HG03280 (cell line): ENCODE data around the gene RREB1.

ENCODE experiments used
- ATAC-seq: cut with Tn5 transposase; IDR thresholded peaks from one replicate; pipeline ENCODE4 v1.9.1; 2021; ENCODE audit warnings: mild to moderate bottlenecking, moderate library complexity; ENCODE audit not compliant: unreplicated experiment

The RREB1 gene

DNA sequence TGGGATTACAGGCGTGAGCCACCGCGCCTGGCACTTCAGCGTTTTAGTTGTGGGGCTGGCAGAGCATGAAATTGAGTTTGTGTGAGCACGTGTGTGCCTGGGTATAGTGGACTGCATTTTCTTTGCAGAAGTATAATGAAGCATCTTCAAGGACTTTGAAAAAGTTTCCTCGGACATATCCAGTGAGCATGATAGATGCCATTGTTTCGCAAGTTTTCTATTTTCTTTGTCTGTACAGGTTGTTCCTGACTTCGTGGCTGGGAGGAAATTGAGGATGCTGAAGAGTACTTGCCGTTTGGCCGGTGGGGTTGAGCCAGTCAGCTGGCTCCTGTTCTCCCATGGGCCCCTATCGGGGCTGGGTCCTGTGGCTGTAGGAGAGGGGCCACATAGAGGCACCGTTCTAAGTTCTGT, 55.9 kb downstream of the RREB1 start:
- ATAC-seq, result no peak

DNA sequence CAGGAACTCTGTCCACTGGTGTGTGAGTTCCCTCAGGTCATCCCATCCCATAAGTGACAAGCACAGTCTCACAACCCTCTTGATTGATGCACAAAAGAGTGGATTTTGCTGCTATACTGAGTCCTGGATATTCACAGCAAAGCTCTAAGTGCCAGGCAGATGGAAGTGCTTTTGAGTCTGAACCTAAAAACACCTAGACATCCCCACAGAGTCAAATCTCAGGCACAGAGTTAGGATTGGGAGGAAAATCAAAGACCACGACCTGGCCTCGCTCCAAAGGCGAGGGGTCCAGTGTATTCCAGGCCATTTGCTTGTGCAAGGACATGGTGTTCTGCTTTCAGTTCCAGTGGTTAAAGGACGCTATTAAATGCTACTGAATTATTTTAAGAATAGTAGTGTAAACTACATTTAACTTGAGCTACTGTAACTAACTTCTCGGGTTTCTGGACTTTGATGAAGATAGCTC, 56.8 kb downstream of the RREB1 start:
- ATAC-seq, result no peak

DNA sequence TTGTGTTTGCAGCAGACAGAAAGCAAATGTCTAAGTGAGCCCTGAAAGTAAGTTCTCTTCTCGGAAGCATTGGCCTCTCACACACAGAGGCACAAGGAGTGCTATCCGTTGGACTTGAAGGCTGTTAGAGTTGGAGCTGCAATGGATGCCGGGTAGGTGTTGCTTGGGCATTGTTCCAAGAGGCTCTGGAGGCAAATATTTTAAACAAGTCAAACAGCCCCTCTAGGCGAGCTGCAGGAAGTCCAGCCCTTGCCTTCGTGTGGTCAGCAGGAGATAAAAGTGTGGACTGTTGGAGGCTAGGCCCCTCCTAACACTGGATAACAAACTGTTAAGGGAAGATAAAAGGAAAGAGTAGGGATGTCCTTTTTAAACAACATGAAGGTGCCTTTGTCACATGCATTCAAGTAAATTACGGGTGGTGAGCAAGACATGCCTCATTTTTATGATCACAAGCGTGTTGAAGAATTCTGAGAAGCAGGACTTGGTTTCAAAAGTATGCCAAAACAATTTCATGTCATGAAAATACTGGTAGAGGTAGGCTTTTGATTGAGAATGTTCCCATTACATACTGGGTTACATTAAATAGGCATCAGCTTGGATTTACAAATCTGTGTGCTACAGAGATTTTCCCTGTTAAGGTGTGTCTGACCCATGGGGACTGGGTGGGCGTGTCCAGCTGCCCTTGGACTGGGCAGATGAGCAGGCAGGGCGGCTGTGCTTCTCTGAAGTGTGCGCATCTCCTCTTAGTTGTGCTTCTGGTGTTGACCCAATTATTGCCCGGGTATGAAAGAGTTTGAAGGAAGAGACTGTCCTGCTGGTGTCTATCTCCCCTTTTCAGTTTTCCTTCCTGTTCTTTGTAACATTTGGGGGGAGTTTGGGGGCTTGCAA, 57.5 kb downstream of the RREB1 start:
- no peak for ATAC-seq

DNA sequence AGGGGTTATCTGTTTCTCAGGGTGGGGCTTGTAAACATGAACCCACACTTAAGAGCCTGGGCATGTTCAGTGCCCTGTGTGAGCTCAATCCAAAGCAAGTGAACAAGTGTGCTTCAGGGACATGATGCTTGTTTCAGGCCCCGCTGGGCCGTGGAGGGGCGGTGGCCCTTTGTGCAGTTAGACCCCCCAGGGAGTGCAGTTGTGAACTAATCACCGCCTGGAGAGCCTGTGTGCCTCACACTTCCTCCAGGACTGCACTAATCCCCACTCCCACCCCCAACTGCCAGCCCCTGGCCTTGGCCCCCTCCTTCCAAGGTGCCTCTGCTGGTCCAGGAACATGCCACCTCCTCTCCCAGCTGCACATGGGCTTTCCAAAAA, 58.1 kb downstream of the RREB1 start:
- no peak for ATAC-seq

DNA sequence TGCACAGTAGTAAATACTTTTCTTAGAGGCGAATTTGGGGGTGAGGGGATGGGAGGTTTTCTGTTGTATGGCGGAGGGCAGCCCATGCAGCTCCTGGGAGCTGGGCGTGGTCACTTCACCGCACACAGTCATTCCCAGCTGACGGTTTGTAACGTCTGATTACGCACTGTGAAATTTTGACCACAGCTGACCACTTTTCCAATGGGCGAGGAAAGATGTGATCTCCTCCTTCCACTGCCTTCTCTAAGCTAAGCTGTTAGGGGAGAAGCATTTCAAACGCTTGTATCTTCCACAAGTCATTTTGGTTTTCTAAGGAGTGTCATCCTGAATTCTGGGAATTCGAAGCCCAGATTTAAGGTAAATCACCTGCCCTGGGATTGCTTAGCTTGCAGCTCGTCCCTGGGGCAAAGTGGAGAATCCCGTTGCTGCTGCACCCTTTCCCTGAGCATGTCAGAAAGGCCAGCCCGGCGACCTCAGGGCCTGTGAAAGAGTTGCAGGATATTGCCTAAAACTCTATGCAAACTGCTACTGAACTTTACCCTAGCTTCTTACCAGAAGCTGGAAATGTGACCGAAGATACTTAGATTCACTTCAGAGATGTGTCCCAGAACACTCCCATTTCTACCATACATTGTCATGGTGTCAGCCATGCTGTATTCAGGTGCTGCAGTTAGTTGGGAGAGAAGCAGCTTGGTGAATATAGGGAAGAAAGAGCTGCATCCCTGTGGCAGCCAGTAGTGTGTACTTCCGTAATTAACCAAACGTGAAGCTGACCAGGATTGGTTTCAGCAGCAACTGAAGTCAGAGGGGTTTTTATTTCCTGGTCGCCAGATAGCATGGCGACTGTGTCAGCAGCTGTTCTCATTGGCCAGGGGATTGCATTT, 58.9 kb downstream of the RREB1 start:
- no peak for ATAC-seq

DNA sequence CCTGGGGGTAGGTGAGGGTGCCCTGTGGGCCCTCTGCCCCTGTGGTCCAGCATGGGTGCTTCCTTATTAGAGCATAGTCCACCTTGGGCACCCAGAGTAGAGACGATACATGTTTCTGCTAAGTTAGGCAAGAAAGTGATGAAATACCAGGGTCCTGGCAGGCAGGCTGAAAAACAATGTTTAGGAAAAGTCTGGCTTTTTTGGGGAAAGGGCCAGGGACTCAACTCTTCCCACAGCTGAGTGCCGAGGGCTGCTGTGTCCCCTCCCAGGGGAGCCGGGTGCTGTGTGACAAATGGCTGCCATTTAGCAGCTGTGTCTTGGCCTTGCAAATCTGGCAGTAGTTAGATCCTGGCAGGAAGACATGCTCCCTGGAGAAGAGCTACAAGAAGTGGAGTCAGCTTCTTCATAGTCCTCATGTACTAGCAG, 61.5 kb downstream of the RREB1 start:
- no peak for ATAC-seq

DNA sequence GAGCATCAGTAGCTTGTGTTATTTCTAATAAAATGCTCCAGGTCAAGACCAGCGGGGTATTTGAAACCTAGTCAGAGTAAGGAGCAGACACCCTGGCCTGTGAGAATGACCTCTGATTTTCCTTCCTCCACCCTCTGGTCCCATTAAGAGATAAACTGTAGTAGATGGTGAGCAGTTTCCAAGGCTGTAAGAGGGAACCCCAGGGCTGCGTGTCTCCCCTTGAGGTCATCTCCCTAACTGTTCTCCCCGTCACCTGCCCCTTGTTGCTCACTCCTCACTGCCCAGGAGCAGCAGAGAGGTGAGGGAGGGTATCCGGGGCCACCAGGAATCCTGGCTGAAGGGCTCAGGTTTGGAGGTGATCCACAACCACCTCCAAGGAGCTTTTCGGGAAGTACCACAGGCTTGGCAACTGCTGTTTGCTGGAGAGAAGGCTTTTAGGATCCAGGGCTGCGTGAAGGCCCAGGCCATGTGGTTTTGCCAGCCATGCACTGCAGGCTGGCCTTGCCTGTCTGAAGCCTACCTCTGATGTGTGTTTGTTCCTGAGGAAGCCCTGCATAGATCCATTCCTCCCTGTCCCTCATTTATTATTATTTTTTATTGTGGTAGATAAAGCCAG, 62.5 kb downstream of the RREB1 start:
- ATAC-seq, result no peak

DNA sequence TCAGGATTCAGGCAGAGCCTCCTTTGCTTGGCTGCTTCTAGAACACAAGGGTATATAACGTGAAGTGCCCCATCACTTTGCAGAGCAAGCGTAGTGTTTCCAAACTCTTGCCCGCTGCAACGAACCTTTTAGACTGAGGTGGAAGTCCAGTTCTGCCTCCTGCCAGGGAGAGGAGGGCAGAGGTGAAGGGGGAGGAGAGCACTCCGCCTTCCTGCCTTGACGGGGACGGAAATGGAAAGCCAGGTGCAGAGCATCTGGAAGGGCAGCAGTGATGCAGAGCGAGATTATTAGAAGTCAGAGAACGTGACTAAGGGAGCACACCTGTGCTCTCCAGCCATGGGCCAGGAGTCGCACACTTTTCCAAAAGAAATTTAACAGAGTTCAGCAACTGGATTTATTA, 63.4 kb downstream of the RREB1 start:
- no peak for ATAC-seq

DNA sequence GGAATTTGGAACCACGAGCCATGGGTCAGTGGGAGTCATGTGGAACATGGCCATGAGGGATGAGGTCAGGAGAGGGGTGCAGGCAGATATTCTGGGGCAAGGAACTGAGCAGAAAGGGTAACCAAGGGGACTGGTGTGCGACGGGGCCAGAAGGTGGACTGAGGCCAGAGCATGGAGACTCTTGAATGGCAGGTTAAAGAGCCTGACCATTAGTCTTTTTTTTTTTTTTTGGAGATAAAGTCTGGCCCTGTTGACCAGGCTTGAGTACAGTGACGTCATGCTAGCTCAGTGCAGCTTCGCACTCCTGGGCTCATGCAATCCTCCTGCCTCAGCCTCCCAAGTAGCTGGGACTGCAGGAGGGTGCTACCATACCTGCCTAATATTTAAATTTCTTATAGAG, 64.0 kb downstream of the RREB1 start:
- no peak for ATAC-seq

DNA sequence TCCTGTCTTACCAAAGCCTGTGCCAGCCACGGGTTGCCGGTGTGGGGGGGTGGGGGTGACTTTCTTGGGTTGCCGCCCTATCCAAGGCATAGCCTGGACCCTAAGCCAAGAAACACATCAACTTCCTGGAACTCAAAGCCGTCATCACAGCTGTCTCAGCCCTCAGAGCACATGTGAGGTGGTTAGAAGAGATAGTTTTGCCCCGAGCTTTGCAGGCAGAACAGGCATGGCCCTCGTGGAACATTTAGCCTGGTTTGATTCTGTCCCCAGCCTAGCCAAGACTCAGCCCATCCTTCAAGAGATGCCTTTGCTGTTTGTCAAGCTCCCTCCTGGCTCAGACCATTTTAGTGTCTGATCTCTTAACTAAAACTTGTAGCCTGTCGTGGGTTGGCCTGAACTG, 64.9 kb downstream of the RREB1 start:
- ATAC-seq, result no peak

DNA sequence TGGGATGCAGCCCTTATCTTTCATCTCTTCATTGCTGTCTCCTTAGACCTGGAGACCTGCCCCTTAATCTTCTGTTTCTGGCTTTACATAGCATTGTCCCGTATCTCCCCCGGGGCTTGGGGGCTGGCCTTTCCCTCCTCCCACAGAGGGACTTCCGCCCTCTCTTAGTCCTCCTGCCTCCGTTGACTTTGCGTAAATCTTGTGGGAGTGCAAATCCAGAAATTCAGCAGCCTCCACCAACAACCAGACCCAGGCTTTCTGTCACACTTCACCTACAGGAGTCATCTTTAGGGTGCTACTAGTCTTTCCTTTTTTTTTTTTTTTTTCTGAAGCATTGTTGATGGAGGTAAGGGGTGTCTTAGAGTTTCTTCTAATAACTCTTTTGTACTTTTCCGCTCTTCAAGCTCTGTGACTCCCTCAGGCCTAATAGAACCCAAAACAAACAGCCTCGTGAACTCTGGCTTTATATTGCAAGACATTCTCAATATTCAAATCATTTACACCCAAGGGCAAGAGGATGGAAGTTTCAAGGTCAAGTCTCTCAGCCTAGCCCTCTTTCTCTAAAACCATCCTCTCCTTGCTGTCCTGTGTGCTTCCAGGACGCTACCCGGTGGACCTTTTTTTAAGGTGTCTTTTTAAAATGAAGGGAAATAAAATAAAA, 66.2 kb downstream of the RREB1 start:
- no peak for ATAC-seq

DNA sequence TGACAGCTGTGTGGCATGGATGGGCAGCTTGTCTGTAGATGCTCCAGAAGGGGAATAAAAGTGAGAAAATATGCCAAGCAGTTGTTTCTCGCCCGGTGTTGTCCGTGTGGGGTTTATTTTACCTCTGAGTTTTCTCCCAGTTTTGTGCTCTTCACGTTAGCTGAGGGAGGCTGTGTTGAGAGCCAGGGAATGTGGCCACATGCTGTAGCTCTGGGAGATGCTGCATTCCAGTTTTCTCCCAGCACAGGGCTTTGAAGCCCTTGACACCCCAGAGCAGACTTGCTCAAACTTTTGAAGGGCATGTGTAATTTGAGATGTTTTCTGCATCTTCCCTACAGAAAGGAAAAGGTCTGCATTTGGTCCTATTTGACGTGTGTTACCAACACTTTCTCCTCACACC, 67.7 kb downstream of the RREB1 start:
- no peak for ATAC-seq

DNA sequence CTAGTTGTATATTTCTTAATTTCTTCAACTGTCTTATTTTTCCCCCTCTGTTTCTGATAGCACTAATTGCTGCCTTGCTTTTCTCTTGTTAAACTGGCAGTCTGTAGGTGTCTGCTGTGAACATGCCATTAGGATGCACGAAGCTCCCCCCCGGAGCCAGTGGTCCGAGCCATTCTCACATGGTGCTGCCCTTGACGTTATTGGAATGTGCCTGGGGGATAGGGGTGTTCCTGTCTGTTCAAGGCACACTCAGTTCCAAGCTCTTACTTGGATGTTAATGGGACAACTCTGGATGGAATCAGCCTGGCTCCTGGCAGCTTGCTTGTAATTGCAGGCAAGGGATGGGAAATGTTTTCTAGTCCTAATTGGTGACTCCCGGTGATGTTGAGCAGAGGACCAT, 68.4 kb downstream of the RREB1 start:
- no peak for ATAC-seq

DNA sequence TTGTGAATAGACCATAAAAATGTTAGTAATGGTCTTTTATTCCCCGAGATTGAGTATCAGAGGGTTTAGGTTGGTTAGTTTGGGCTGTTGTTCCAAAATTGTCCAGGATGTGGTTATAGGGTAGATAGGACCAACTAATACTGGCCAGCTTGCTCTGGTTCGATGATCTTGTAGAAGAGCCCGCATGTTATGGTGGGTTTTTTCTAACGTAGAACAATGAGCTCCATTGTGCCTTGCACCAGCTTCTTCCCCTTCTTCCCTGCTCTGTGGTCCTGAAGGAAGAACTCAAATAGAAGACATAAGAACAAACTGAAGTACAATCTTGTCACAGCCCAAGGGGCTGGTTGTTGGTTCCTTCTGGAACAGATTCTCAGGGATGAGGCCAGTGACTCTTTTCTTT, 70.5 kb downstream of the RREB1 start:
- ATAC-seq, result no peak

DNA sequence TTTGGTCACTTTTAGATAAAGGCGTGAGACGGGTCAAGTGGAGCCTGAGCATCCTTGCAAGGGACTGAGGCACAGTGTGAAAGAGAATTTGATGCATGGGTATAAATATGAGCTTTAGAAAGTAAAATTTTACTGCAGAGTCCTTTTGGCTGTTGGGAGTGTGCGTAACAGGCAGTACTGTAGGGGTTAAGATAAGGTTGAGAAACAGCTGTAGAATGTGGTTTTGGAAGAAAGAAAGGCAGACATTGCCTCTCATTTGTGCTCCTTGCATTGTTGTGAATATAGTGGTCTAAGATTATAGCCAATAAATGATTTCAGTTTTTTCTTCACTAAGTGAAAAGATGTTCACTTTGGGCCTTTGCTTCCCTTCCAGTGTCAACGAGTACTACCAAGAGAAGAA, 73.0 kb downstream of the RREB1 start:
- ATAC-seq, result no peak

DNA sequence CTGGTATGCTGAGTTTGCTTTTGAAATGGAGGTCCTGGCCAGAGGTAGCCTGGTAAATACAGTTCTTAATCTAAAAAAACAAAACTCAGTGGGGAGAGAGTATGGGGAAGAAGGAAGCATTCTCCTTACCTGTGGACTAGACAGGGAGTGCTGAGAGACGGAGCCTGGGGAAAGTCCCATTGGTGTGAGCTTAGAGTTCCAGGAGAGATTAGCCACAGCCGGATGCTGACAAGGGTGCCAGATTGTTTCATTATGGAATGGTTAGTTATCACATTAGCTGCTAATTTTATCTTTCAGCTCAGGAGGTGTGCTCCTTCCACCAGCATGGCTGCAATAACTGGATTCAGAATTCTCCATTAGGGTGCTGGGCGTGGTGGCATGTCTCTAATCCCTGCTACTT, 75.9 kb downstream of the RREB1 start:
- no peak for ATAC-seq

DNA sequence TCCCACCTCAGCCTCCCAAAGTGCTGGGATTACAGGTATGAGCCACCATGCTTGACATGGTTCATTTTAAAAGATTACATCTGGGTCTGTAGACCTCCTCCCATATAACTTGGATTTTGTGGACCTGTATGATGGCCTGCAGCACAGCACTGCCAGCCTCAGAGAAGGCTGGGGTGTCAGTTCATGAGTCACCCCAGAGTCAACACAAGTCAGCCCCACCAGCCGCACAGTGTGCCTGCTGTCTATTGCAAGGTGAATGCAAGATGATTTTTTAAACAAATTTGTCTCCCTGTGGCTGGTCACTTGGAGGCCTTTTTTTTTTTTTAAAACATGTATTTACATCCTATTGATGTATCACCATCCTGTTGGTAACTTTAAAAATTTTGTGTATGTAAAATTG, 76.7 kb downstream of the RREB1 start:
- no peak for ATAC-seq

DNA sequence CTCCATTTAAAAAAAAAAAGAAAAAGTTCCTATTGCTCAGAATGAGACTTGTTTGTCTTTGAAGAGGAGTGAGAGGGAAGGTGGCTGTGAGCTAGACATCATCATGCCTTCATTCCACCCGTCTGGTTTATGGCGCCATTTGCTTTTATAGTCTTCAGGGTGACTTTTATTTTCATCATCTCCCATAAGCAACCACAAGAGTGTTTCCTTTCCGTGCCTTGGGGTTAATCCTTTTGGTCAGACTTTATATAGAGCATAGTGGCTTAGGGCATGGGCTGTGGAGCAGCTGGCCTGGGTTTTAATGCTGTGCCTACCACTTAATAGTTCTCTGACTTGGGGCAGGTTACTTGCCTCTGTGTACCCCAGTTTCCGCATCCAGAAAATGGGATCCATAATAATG, 77.8 kb downstream of the RREB1 start:
- no peak for ATAC-seq

DNA sequence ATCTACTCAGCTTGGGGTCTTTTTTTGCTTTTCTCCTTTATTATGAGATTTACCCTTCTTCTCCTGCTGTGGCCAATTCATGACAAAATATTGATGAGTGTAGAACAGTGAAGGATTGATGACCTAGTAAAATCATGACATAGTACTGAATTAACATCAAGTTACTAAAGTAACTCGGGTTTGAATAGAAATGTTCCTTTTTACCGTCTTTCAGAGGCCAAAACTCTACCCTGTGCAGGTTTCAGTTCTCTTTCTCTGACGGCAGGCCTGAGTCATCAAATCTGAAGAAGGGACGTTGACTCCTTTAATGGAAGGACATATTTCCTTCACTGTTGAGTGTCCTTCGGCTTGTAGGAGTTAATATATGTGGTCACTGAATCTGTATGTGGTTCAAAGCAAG, 80.7 kb downstream of the RREB1 start:
- ATAC-seq, result peak; percentile 76

DNA sequence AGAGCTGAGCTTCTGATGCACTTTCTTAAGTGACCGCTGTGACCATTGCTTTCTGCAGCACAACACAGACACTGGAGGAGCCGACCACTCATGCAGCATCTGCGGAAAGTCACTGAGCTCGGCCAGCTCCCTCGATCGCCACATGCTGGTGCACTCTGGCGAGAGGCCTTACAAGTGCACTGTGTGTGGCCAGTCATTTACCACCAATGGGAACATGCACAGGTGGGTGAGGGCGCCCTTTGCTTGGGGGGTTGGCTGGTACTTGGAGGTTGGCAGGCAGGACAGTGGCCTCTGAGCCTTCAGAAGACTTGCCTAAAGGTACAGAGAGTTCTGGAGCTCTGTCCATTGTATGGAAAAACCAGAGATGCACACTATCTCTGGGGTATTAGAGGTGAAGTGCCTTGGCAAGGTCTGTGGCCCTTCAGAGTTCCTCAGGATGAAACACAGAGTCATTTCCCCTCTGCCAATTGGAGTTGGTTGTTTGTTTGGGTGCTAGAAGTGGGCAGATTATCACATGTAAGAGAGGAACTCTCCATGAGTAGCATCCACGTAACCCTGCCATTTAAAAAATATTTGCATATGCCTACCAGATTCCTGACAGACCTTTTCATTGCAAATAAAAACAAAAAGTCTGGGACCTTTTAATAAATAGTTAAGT, 81.5 kb downstream of the RREB1 start:
- no peak for ATAC-seq
